K562 (cell line): ENCODE data around the gene TCIRG1. TPM values are rescaled to one million over a fixed set of nuclear protein-coding genes. Genes with fewer than 3 reads are reported as not detected.

Source experiments
- DEAF1 ChIP-seq: fragments of 450-650 bp; formaldehyde crosslinking; IDR thresholded peaks from 2 replicates; pipeline ENCODE4 v1.4.0; 2020; ENCODE audit warnings: mild to moderate bottlenecking, moderate library complexity
- GATA2 ChIP-seq: sonication (generic); formaldehyde crosslinking; IDR thresholded peaks from 2 replicates; pipeline ENCODE4 v1.4.0; 2020; ENCODE audit warnings: mild to moderate bottlenecking, missing genetic modification reagents
- ID3 ChIP-seq, 2 experiments: fragments of 250-450 bp in 1 of 2; fragments of 450-650 bp in 1 of 2; sonication (Bioruptor Pico) in 1 of 2; IDR thresholded peaks; 2 replicates each; pipeline versions ENCODE4 v1.6.1 to v1.8.0; 2016 to 2021; ENCODE audit warnings: mild to moderate bottlenecking in 2 of 2, moderate library complexity in 2 of 2, missing compliant biosample characterization in 1 of 2, missing genetic modification characterization in 1 of 2
- MTA3 ChIP-seq: fragments of 450-650 bp; formaldehyde crosslinking; IDR thresholded peaks from 2 replicates; pipeline ENCODE4 v1.6.1; 2017; ENCODE audit warnings: mild to moderate bottlenecking, borderline replicate concordance
- POLR2B ChIP-seq: fragments of 450-650 bp; IDR thresholded peaks from 2 replicates; pipeline ENCODE4 v1.6.1; 2018; ENCODE audit warnings: low read depth; ENCODE audit not compliant: partially characterized antibody
- PTRF ChIP-seq: fragments of 450-650 bp; IDR thresholded peaks from 2 replicates; pipeline ENCODE4 v1.6.1; 2016; ENCODE audit warnings: mild to moderate bottlenecking, missing genetic modification characterization, missing compliant biosample characterization
- TFAP4 ChIP-seq: sonication (generic); formaldehyde crosslinking; IDR thresholded peaks from 2 replicates; pipeline ENCODE4 v1.8.0; 2022; ENCODE audit warnings: missing genetic modification reagents, mild to moderate bottlenecking, moderate library complexity, borderline replicate concordance
- XRCC5 ChIP-seq: fragments of 200-400 bp; formaldehyde crosslinking; IDR thresholded peaks from 2 replicates; pipeline ENCODE4 v1.6.1; 2017; ENCODE audit warnings: low read depth, mild to moderate bottlenecking, low read length
- ZNF780A ChIP-seq: fragments of 250-450 bp; sonication (Bioruptor Pico); IDR thresholded peaks from 2 replicates; pipeline ENCODE4 v1.5.0; 2021; ENCODE audit warnings: mild to moderate bottlenecking
- polyA plus RNA-seq, 8 experiments: library from polyadenylated mRNA; depleted of rRNA in 4 of 8; stranded (reverse) in 5 of 8; unstranded in 3 of 8; fragments of >200 nt; fragmentation: Nextera tagmentation in 2 of 8; fragmentation: Illumina TruSeq in 1 of 8; extraction: Ambion mirVana in 2 of 8; extraction: Trizol in 1 of 8; gene quantifications; 2 replicates each; pipeline versions ENCODE4 v1.2.1 to v1.2.3, GENCODE V29; 2011 to 2014; ENCODE audit warnings: inconsistent platforms in 1 of 8, missing spikeins in 1 of 8
- total RNA-seq, 7 experiments: library from RNA; depleted of rRNA in 6 of 7; stranded (reverse); fragments of >200 nt in 6 of 7; fragmentation: Illumina TruSeq in 2 of 7; extraction: Trizol in 2 of 7; gene quantifications; 2 replicates each; pipeline versions ENCODE4 v1.2.1 to v1.2.3, GENCODE V29; 2011 to 2021; ENCODE audit warnings: low replicate concordance in 1 of 7
- TF ChIP-seq, protein P1 (sequence below): sonication (generic); formaldehyde crosslinking; IDR thresholded peaks from 2 replicates; pipeline ENCODE4 v1.8.0; 2022; ENCODE audit warnings: mild to moderate bottlenecking, missing genetic modification reagents, borderline replicate concordance
- TF ChIP-seq, protein P2 (sequence below): sonication (generic); formaldehyde crosslinking; IDR thresholded peaks from 2 replicates; pipeline ENCODE4 v1.5.0; 2020; ENCODE audit warnings: missing genetic modification reagents
- TF ChIP-seq, protein P3 (sequence below): fragments of 250-450 bp; sonication (Bioruptor Pico); IDR thresholded peaks from 2 replicates; pipeline ENCODE4 v1.8.0; 2022; ENCODE audit warnings: inconsistent platforms, mild to moderate bottlenecking, moderate library complexity, borderline replicate concordance
- TF ChIP-seq, protein P4 (sequence below), 2 experiments: fragments of 450-650 bp in 1 of 2; IDR thresholded peaks; 2 replicates each; pipeline ENCODE4 v1.6.1; 2011 to 2017; ENCODE audit warnings: low read depth in 2 of 2, antibody characterized with exemption in 1 of 2, borderline replicate concordance in 1 of 2, low read length in 1 of 2, mild to moderate bottlenecking in 1 of 2, mixed read lengths in 1 of 2; ENCODE audit not compliant: control insufficient read depth in 1 of 2

Gene TCIRG1
- total and polyA plus RNA-seq, 9 of the 15 experiments (the other 6 are each of a cell fraction or from before 2014, with no cell fraction given), result 0.49 to 143 (median 24.4) TPM

DNA sequence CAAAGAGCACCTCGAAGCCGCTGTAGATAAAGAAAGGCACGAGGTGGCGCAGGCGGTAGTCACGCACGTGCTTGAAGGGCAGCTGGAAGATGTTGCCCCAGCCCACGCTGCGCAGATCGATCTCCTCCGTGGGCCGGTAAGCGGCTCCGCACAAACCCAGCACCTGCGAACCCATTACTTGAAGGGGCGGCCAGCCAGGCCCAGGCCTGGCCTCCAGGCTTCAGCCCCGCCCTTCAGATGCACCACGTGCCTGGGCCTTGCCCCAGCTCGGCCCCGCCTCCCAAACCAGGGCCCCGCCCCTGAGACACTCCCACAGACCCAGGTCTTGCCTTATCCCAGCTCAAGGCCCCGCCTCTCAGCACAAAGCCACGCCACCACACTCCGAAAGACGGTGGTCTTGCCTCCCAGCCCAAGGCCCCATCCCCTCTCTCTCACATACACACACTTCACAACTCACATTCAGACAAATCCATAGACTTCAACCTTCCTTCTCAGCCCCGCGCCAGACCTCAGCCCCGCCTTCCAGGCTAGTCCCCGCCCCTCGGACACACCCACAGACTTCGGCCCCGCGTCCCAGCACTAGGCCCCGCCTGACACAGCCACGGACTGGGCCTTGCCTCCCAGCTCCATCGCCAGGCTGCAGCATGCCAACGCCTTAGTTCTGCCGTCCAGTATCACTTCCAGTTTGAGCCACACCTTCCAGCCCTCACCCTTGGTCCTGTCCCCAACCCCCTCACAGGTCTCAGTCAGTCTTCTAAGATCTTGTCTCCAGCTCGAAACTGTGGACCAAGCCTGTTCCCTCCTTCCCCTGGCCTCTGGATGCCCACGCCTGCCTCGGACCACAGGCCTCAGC lies 42.0 kb upstream of the TCIRG1 start (continued):
- TF ChIP-seq PTRF (tag) (no peak), ID3 (CRISPR knock-in tag; IDR thresholded peaks at IDR 0.05) (no peak), ID3 (tag; IDR thresholded peaks at IDR 0.05) (no peak), DEAF1 (CRISPR knock-in tag) (no peak), MTA3 (peak; percentile 50; the same call in 1 of the 2 replicates), ZNF780A (CRISPR knock-in tag) (no peak), XRCC5 (no peak), TFAP4 (CRISPR knock-in tag) (peak; percentile 76), POLR2B (peak; percentile 44), GATA2 (CRISPR knock-in tag) (no peak)
- TF ChIP-seq, protein P1, sequence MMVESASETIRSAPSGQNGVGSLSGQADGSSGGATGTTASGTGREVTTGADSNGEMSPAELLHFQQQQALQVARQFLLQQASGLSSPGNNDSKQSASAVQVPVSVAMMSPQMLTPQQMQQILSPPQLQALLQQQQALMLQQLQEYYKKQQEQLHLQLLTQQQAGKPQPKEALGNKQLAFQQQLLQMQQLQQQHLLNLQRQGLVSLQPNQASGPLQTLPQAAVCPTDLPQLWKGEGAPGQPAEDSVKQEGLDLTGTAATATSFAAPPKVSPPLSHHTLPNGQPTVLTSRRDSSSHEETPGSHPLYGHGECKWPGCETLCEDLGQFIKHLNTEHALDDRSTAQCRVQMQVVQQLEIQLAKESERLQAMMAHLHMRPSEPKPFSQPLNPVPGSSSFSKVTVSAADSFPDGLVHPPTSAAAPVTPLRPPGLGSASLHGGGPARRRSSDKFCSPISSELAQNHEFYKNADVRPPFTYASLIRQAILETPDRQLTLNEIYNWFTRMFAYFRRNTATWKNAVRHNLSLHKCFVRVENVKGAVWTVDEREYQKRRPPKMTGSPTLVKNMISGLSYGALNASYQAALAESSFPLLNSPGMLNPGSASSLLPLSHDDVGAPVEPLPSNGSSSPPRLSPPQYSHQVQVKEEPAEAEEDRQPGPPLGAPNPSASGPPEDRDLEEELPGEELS (CRISPR knock-in tag), result no peak
- TF ChIP-seq, protein P2, sequence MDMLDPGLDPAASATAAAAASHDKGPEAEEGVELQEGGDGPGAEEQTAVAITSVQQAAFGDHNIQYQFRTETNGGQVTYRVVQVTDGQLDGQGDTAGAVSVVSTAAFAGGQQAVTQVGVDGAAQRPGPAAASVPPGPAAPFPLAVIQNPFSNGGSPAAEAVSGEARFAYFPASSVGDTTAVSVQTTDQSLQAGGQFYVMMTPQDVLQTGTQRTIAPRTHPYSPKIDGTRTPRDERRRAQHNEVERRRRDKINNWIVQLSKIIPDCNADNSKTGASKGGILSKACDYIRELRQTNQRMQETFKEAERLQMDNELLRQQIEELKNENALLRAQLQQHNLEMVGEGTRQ, result peak; percentile 98
- TF ChIP-seq, protein P3, sequence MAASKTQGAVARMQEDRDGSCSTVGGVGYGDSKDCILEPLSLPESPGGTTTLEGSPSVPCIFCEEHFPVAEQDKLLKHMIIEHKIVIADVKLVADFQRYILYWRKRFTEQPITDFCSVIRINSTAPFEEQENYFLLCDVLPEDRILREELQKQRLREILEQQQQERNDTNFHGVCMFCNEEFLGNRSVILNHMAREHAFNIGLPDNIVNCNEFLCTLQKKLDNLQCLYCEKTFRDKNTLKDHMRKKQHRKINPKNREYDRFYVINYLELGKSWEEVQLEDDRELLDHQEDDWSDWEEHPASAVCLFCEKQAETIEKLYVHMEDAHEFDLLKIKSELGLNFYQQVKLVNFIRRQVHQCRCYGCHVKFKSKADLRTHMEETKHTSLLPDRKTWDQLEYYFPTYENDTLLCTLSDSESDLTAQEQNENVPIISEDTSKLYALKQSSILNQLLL (CRISPR knock-in tag), result no peak
- TF ChIP-seq, protein P4, sequence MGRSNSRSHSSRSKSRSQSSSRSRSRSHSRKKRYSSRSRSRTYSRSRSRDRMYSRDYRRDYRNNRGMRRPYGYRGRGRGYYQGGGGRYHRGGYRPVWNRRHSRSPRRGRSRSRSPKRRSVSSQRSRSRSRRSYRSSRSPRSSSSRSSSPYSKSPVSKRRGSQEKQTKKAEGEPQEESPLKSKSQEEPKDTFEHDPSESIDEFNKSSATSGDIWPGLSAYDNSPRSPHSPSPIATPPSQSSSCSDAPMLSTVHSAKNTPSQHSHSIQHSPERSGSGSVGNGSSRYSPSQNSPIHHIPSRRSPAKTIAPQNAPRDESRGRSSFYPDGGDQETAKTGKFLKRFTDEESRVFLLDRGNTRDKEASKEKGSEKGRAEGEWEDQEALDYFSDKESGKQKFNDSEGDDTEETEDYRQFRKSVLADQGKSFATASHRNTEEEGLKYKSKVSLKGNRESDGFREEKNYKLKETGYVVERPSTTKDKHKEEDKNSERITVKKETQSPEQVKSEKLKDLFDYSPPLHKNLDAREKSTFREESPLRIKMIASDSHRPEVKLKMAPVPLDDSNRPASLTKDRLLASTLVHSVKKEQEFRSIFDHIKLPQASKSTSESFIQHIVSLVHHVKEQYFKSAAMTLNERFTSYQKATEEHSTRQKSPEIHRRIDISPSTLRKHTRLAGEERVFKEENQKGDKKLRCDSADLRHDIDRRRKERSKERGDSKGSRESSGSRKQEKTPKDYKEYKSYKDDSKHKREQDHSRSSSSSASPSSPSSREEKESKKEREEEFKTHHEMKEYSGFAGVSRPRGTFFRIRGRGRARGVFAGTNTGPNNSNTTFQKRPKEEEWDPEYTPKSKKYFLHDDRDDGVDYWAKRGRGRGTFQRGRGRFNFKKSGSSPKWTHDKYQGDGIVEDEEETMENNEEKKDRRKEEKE (IDR thresholded peaks at IDR 0.05; ENCODE audit: borderline replicate concordance in 1 of 2, control insufficient read depth in 1 of 2, low read depth in 2 of 2, low read length in 1 of 2), result no peak
